Lower leg skin (tissue), 3 donors: Measurements from ENCODE around the gene SYMPK.

ENCODE experiments used
- POLR2A ChIP-seq, 2 donors: fragments of 450-650 bp; IDR thresholded peaks; one replicate each; pipeline ENCODE4 v1.6.1; 2016 to 2017; ENCODE audit warnings: antibody characterized with exemption in 2 of 2, mild to moderate bottlenecking in 1 of 2, moderate library complexity in 1 of 2
- TF ChIP-seq, protein P1 (sequence below), 3 donors: fragments of 450-650 bp; IDR thresholded peaks; one replicate each; pipeline ENCODE4 v1.5.1; 2016; ENCODE audit warnings: antibody characterized with exemption in 3 of 3, mild to moderate bottlenecking in 3 of 3, moderate library complexity in 2 of 3

DNA sequence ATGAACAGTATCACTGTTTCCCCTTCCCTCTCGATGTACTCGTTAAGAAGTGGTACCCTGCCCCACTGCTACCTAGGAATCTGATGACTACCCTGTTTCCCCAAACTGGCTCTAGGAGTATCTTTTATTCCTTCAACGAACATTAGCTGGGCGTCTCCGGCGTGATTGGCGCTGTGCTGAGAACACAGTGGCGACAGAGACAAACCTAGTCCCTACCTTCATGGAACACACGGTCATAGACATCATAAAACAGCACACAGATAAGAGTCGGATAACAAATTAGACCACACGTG is 730 bp downstream of the SYMPK start:
- TF ChIP-seq, protein P1, sequence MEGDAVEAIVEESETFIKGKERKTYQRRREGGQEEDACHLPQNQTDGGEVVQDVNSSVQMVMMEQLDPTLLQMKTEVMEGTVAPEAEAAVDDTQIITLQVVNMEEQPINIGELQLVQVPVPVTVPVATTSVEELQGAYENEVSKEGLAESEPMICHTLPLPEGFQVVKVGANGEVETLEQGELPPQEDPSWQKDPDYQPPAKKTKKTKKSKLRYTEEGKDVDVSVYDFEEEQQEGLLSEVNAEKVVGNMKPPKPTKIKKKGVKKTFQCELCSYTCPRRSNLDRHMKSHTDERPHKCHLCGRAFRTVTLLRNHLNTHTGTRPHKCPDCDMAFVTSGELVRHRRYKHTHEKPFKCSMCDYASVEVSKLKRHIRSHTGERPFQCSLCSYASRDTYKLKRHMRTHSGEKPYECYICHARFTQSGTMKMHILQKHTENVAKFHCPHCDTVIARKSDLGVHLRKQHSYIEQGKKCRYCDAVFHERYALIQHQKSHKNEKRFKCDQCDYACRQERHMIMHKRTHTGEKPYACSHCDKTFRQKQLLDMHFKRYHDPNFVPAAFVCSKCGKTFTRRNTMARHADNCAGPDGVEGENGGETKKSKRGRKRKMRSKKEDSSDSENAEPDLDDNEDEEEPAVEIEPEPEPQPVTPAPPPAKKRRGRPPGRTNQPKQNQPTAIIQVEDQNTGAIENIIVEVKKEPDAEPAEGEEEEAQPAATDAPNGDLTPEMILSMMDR (IDR thresholded peaks at IDR 0.05): no peak
- TF ChIP-seq POLR2A (IDR thresholded peaks at IDR 0.05): no peak
